ENCODE measurements around the gene JPH4. TPM values are rescaled to one million over a fixed set of nuclear protein-coding genes. Genes with fewer than 3 reads are reported as not detected.

The JPH4 gene
- total and polyA plus RNA-seq, 2 of the 8 experiments (the other 6 are each of a cell fraction or from before 2014, with no cell fraction given) = 23.9 to 46.7 TPM

DNA sequence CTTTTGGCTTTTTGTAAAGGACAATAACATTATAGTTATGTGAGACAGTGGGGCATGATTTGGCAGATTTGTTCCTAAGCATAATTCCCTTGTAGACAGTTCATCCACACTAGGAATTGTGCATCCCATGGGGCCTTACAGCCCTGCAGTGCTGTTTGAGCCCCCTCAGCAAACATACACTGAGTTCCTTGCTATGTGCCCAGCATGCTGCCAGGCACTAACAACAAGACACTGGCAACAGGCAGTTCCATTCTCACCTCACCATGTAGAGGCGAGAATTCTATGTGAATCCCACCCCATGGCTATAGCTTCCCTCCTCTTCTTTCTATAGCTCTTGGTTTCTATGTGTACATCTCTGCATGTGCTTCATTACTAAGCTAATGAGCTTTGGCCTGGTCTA, 20.6 kb downstream of the JPH4 start (continued):
- TF ChIP-seq, protein P1, sequence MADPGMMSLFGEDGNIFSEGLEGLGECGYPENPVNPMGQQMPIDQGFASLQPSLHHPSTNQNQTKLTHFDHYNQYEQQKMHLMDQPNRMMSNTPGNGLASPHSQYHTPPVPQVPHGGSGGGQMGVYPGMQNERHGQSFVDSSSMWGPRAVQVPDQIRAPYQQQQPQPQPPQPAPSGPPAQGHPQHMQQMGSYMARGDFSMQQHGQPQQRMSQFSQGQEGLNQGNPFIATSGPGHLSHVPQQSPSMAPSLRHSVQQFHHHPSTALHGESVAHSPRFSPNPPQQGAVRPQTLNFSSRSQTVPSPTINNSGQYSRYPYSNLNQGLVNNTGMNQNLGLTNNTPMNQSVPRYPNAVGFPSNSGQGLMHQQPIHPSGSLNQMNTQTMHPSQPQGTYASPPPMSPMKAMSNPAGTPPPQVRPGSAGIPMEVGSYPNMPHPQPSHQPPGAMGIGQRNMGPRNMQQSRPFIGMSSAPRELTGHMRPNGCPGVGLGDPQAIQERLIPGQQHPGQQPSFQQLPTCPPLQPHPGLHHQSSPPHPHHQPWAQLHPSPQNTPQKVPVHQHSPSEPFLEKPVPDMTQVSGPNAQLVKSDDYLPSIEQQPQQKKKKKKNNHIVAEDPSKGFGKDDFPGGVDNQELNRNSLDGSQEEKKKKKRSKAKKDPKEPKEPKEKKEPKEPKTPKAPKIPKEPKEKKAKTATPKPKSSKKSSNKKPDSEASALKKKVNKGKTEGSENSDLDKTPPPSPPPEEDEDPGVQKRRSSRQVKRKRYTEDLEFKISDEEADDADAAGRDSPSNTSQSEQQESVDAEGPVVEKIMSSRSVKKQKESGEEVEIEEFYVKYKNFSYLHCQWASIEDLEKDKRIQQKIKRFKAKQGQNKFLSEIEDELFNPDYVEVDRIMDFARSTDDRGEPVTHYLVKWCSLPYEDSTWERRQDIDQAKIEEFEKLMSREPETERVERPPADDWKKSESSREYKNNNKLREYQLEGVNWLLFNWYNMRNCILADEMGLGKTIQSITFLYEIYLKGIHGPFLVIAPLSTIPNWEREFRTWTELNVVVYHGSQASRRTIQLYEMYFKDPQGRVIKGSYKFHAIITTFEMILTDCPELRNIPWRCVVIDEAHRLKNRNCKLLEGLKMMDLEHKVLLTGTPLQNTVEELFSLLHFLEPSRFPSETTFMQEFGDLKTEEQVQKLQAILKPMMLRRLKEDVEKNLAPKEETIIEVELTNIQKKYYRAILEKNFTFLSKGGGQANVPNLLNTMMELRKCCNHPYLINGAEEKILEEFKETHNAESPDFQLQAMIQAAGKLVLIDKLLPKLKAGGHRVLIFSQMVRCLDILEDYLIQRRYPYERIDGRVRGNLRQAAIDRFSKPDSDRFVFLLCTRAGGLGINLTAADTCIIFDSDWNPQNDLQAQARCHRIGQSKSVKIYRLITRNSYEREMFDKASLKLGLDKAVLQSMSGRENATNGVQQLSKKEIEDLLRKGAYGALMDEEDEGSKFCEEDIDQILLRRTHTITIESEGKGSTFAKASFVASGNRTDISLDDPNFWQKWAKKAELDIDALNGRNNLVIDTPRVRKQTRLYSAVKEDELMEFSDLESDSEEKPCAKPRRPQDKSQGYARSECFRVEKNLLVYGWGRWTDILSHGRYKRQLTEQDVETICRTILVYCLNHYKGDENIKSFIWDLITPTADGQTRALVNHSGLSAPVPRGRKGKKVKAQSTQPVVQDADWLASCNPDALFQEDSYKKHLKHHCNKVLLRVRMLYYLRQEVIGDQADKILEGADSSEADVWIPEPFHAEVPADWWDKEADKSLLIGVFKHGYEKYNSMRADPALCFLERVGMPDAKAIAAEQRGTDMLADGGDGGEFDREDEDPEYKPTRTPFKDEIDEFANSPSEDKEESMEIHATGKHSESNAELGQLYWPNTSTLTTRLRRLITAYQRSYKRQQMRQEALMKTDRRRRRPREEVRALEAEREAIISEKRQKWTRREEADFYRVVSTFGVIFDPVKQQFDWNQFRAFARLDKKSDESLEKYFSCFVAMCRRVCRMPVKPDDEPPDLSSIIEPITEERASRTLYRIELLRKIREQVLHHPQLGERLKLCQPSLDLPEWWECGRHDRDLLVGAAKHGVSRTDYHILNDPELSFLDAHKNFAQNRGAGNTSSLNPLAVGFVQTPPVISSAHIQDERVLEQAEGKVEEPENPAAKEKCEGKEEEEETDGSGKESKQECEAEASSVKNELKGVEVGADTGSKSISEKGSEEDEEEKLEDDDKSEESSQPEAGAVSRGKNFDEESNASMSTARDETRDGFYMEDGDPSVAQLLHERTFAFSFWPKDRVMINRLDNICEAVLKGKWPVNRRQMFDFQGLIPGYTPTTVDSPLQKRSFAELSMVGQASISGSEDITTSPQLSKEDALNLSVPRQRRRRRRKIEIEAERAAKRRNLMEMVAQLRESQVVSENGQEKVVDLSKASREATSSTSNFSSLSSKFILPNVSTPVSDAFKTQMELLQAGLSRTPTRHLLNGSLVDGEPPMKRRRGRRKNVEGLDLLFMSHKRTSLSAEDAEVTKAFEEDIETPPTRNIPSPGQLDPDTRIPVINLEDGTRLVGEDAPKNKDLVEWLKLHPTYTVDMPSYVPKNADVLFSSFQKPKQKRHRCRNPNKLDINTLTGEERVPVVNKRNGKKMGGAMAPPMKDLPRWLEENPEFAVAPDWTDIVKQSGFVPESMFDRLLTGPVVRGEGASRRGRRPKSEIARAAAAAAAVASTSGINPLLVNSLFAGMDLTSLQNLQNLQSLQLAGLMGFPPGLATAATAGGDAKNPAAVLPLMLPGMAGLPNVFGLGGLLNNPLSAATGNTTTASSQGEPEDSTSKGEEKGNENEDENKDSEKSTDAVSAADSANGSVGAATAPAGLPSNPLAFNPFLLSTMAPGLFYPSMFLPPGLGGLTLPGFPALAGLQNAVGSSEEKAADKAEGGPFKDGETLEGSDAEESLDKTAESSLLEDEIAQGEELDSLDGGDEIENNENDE (IDR thresholded peaks at IDR 0.05; ENCODE audit: insufficient replicate concordance, low read length) = no peak

Measured in H1 (cell line).